IMR-90 (cell line): Measurements from ENCODE around the gene SEC31B. TPM values are rescaled to one million over a fixed set of nuclear protein-coding genes. Genes with fewer than 3 reads are reported as not detected.

ENCODE experiments used
- ATAC-seq: fragments of 200-7000 bp; cut with Tn5 transposase; 2 replicates; pipeline ENCODE4 v1.9.1; 2020; ENCODE audit warnings: low read depth, mild to moderate bottlenecking, moderate library complexity
- BruUV-seq: library from RNA; stranded (reverse); fragments of 400-500 nt; replicated peaks from 2 replicates; lab custom pipeline; 2021; lab: Mats Ljungman, UMichigan
- CTCF ChIA-PET: fragments of 300-600 bp; formaldehyde crosslinking; extraction: SDS; loops from one replicate; lab custom pipeline; 2021; ENCODE audit warnings: antibody characterized with exemption; lab: Yijun Ruan, JAX
- POLR2A ChIA-PET: fragments of 300-600 bp; sonication (Branson Sonifier 250); formaldehyde crosslinking; loops from one replicate; lab custom pipeline; 2022; ENCODE audit warnings: antibody characterized with exemption; ENCODE audit not compliant: unreplicated experiment; lab: Charles Lee
- DNase-seq: peaks from one replicate; pipeline ENCODE4 v3.0.0; 2013
- H2AFZ ChIP-seq: replicated peaks from 2 replicates; pipeline ENCODE3; 2013; ENCODE audit warnings: low read length, mild to moderate bottlenecking; ENCODE audit not compliant: poor library complexity
- H2AK5ac ChIP-seq: 2 replicates; pipeline ENCODE4 v1.6.1; 2013; ENCODE audit warnings: low read depth, low read length, inconsistent platforms
- H2AK9ac ChIP-seq: replicated peaks from 2 replicates; pipeline ENCODE3; 2013; ENCODE audit warnings: mild to moderate bottlenecking, low read depth, low read length, moderate library complexity; ENCODE audit not compliant: poor library complexity
- H2BK120ac ChIP-seq: 2 replicates; pipeline ENCODE4 v1.6.1; 2013; ENCODE audit warnings: low read depth, low read length, inconsistent platforms
- H2BK15ac ChIP-seq: 3 replicates; pipeline ENCODE4 v1.6.1; 2013; ENCODE audit warnings: low read depth, low read length, inconsistent platforms
- H2BK20ac ChIP-seq: 2 replicates; pipeline ENCODE4 v1.6.1; 2013; ENCODE audit warnings: low read depth, mild to moderate bottlenecking, inconsistent platforms, low read length, moderate library complexity
- H2BK5ac ChIP-seq: 2 replicates; pipeline ENCODE4 v1.6.1; 2013; ENCODE audit warnings: mild to moderate bottlenecking, low read depth, low read length, inconsistent platforms; ENCODE audit not compliant: poor library complexity, severe bottlenecking
- H3K14ac ChIP-seq: replicated peaks from 2 replicates; pipeline ENCODE4 v1.6.1; 2013; ENCODE audit warnings: low read depth, low read length, inconsistent platforms
- H3K18ac ChIP-seq: 2 replicates; pipeline ENCODE4 v1.6.1; 2013; ENCODE audit warnings: low read depth, low read length, control low read depth
- H3K23ac ChIP-seq: 2 replicates; pipeline ENCODE4 v1.6.1; 2013; ENCODE audit warnings: low read depth, low read length, inconsistent platforms
- H3K27ac ChIP-seq: 2 replicates; pipeline ENCODE4 v1.5.1; 2013; ENCODE audit warnings: mild to moderate bottlenecking, control low read depth, low read length; ENCODE audit not compliant: insufficient read depth
- H3K27me3 ChIP-seq: 2 replicates; pipeline ENCODE4 v1.6.1; 2013; ENCODE audit warnings: low read length; ENCODE audit not compliant: control insufficient read depth, insufficient read depth
- H3K36me3 ChIP-seq: 2 replicates; pipeline ENCODE4 v1.6.1; 2013; ENCODE audit warnings: low read length, mixed read lengths; ENCODE audit not compliant: control insufficient read depth, insufficient read depth
- H3K4ac ChIP-seq: 2 replicates; pipeline ENCODE4 v1.6.1; 2013; ENCODE audit warnings: low read depth, low read length, inconsistent platforms
- H3K4me1 ChIP-seq: 2 replicates; pipeline ENCODE4 v1.6.1; 2013; ENCODE audit warnings: low read length, mixed read lengths; ENCODE audit not compliant: control insufficient read depth, insufficient read depth
- H3K4me2 ChIP-seq: 2 replicates; pipeline ENCODE4 v1.6.1; 2013; ENCODE audit warnings: low read depth, mild to moderate bottlenecking, control low read depth, low read length, moderate library complexity
- H3K4me3 ChIP-seq: 2 replicates; pipeline ENCODE4 v1.5.1; 2013; ENCODE audit warnings: low read depth, mild to moderate bottlenecking, control low read depth, low read length, moderate library complexity; ENCODE audit not compliant: insufficient read depth
- H3K56ac ChIP-seq: 2 replicates; pipeline ENCODE4 v1.6.1; 2013; ENCODE audit warnings: low read length, inconsistent platforms; ENCODE audit not compliant: insufficient read depth; ENCODE audit errors: extremely low read depth
- H3K79me1 ChIP-seq, 2 experiments: 2 replicates each; pipeline ENCODE4 v1.6.1; 2013; ENCODE audit warnings: low read length in 2 of 2, inconsistent platforms in 1 of 2, low read depth in 1 of 2
- H3K9ac ChIP-seq: 2 replicates; pipeline ENCODE4 v1.6.1; 2013; ENCODE audit warnings: low read depth, low read length, control low read depth
- H3K9me1 ChIP-seq: 2 replicates; pipeline ENCODE4 v1.6.1; 2013; ENCODE audit warnings: low read length, inconsistent platforms; ENCODE audit not compliant: insufficient read depth
- H3K9me3 ChIP-seq: 2 replicates; pipeline ENCODE4 v1.6.1; 2013; ENCODE audit warnings: low read length; ENCODE audit not compliant: control insufficient read depth, insufficient read depth
- H4K20me1 ChIP-seq: 2 replicates; pipeline ENCODE4 v1.6.1; 2013; ENCODE audit warnings: low read length, inconsistent platforms; ENCODE audit not compliant: insufficient read depth
- H4K5ac ChIP-seq: 2 replicates; pipeline ENCODE4 v1.6.1; 2013; ENCODE audit warnings: mild to moderate bottlenecking, low read depth, low read length, control low read depth
- H4K8ac ChIP-seq, 2 experiments: 2 replicates each; pipeline ENCODE4 v1.6.1; 2013; ENCODE audit warnings: low read depth in 2 of 2, low read length in 2 of 2, control low read depth in 1 of 2, inconsistent platforms in 1 of 2
- H4K91ac ChIP-seq: 2 replicates; pipeline ENCODE4 v1.6.1; 2013; ENCODE audit warnings: low read depth, low read length, inconsistent platforms; ENCODE audit not compliant: insufficient read depth
- CHD1 ChIP-seq: IDR thresholded peaks from 2 replicates; pipeline ENCODE4 v1.6.1; 2012; ENCODE audit warnings: low read depth, low read length, improper control_type of control experiment
- CTCF ChIP-seq: conservative IDR thresholded peaks from 2 replicates; pipeline ENCODE4 v1.5.1; 2012; ENCODE audit warnings: mild to moderate bottlenecking, low read depth, low read length, improper control_type of control experiment
- FOS ChIP-seq: fragments of 150-350 bp; IDR thresholded peaks from 2 replicates; pipeline ENCODE4 v1.6.1; 2016; ENCODE audit warnings: low read depth, low read length
- MXI1 ChIP-seq: IDR thresholded peaks from 2 replicates; pipeline ENCODE4 v1.6.1; 2012; ENCODE audit warnings: low read depth, mild to moderate bottlenecking, low read length, moderate library complexity, borderline replicate concordance
- NFE2L2 ChIP-seq: fragments of 150-350 bp; IDR thresholded peaks from 2 replicates; pipeline ENCODE4 v1.6.1; 2016; ENCODE audit warnings: low read depth, mild to moderate bottlenecking, low read length
- RAD21 ChIP-seq: IDR thresholded peaks from 2 replicates; pipeline ENCODE4 v1.6.1; 2012; ENCODE audit warnings: low read length, improper control_type of control experiment
- USF2 ChIP-seq: fragments of 150-350 bp; IDR thresholded peaks from 2 replicates; pipeline ENCODE4 v1.6.1; 2017; ENCODE audit warnings: mild to moderate bottlenecking, antibody characterized with exemption, low read length, low read depth
- WGBS, 2 experiments: methylation state at CpG; one replicate each; pipeline versions ENCODE4 v1.1.5 to v1.1.7; 2013; ENCODE audit warnings: missing lambda C conversion rate in 2 of 2; ENCODE audit not compliant: insufficient read length in 1 of 2; ENCODE audit errors: extremely low coverage in 2 of 2; 5-methylcytosine and 5-hydroxymethylcytosine counted together
- dilution Hi-C: fragments of 300-500 bp; cut with HindIII; formaldehyde crosslinking; loops from one replicate; pipeline ENCODE4 v1.14.3; 2018; ENCODE audit warnings: low sequenced_read_pairs; ENCODE audit not compliant: unreplicated experiment
- in situ Hi-C: fragments of 300-500 bp; cut with MboI; formaldehyde crosslinking; loops from 3 replicates; pipeline ENCODE4 v1.14.3; 2019; ENCODE audit warnings: low sequenced_read_pairs, inconsistent platforms, mixed read lengths
- intact Hi-C: fragments of 100-400 bp; cut with micrococcal nuclease; formaldehyde crosslinking; loops from 2 replicates; pipeline ENCODE4 v1.10.0; 2022
- polyA plus RNA-seq, 3 experiments: library from polyadenylated mRNA; depleted of rRNA; stranded (reverse); fragments of >200 nt; gene quantifications; 2 replicates each; pipeline ENCODE4 v1.2.3, GENCODE V29; 2012; ENCODE audit warnings: low replicate concordance in 1 of 3
- total RNA-seq: library from RNA; depleted of rRNA; stranded (reverse); fragments of >200 nt; gene quantifications from 2 replicates; pipeline ENCODE4 v1.2.3, GENCODE V29; 2012

The SEC31B gene
- total and polyA plus RNA-seq, 2 of the 4 experiments (the other 2 are of a cell fraction) = 1.3 to 8.1 TPM

- dilution Hi-C loops (no loop called here), in situ Hi-C loops (no loop called here), intact Hi-C loops (loop anchor here (10.0 kb wide), 1 partner anchor 448 kb away; no protein-coding TSS in a partner anchor)
- Histone ChIP-seq H4K20me1 (no peaks in the 10 kb centered on the region), H3K79me1 (no peaks in the 10 kb centered on the region), H3K23ac (no peak overlapping the region), H3K9ac (no peak overlapping the region), H4K8ac (no peak overlapping the region), H2BK15ac (no peak overlapping the region), H4K5ac (no peak overlapping the region), H4K91ac (no peak overlapping the region), H3K4ac (no peak overlapping the region), H2BK5ac (no peak overlapping the region), H3K9me1 (peaks cover 3% of the 10 kb centered on the region; the same call in 1 of the 2 replicates), H2AFZ (no peak overlapping the region), H3K27ac (no peak overlapping the region), H3K27me3 (peaks cover 69% of the 10 kb centered on the region), H2BK120ac (no peak overlapping the region), H3K4me2 (no peak overlapping the region), H3K18ac (no peak overlapping the region), H3K14ac (no peak overlapping the region), H2BK20ac (no peak overlapping the region), H3K56ac (no peak overlapping the region), H3K4me3 (no peak overlapping the region), H2AK9ac (no peak overlapping the region), H3K4me1 (peaks cover 2% of the 10 kb centered on the region), H3K36me3 (no peaks in the 10 kb centered on the region), H2AK5ac (no peak overlapping the region), H3K9me3 (no peaks in the 10 kb centered on the region)
- ChIA-PET POLR2A (no interaction called here), CTCF (no interaction called here)
- no peak for TF ChIP-seq USF2
- TF ChIP-seq NFE2L2 = no peak
- TF ChIP-seq RAD21 = no peak
- no peak for TF ChIP-seq FOS
- no peak for TF ChIP-seq MXI1
- no peak for TF ChIP-seq CTCF
- no peak for TF ChIP-seq CHD1
- WGBS, 2 experiments = no CpG with 5 or more reads among the region's 3 CpGs
- ATAC-seq (no peak), DNase-seq (no peak)
- BruUV-seq = no TSS peak
These were observed 46.9 kb upstream of the SEC31B start for GRCh38 chr10:100566561-100566960.
